Activated CD8-positive, alpha-beta memory T cell treated with anti-CD3 and anti-CD28 coated beads, Interleukin-2, amount 50 U/mL, for 24 hours (primary cell): ENCODE measurements around the gene METTL22.

ENCODE experiments used
- DNase-seq: peaks from one replicate; pipeline ENCODE4 v3.0.0-alpha.2; 2020; ENCODE audit errors: extremely low read depth

The METTL22 gene

DNA sequence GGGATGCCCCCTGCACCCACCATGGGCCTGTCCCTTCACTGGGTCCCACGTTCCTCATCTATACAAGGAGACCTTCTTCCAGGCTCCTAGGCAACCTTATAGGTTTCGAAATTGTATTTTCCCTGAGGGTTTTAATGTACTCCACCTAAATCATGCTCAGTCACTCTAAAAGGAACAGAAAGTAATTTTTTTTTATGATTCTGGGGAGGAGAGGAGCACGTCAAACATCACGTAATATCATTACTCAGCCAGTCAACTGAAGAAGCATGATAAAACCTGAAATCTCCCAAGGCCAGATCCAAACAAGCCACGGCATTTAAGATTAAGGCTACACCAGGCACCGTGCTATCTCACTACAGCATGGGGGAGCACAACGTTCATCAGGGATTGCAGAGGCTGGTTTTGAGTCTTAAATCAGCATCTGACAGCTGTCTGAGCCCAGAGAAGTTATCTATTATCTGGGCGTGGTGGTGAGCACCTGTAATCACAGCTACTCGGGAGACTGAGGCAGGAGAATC lies 27.3 kb upstream of the METTL22 start:
- no peak for DNase-seq

DNA sequence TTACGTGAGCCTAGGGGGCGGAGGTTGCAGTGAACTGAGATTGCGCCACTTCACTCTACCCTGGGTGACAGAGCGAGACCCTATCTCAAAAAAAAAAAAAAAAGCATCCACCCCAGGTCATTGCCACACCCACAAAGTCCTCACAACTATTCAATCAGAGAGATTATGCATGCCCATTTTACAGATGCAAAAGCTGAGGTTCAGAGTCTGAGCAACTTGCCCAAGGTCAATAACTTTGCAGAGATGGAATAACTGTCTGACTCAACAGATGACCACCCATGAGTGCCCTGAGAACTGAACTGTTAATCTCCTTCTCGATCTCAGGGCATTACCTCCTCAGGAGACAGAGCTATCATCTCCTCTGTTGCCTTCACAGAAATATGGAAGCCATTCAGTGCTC lies 25.7 kb upstream of the METTL22 start:
- no peak for DNase-seq

GRCh38 chr16:8596581-8596980 lies 24.9 kb upstream of the METTL22 start:
- DNase-seq, result no peak

GRCh38 chr16:8600144-8600775 lies 21.2 kb upstream of the METTL22 start:
- no peak for DNase-seq

DNA sequence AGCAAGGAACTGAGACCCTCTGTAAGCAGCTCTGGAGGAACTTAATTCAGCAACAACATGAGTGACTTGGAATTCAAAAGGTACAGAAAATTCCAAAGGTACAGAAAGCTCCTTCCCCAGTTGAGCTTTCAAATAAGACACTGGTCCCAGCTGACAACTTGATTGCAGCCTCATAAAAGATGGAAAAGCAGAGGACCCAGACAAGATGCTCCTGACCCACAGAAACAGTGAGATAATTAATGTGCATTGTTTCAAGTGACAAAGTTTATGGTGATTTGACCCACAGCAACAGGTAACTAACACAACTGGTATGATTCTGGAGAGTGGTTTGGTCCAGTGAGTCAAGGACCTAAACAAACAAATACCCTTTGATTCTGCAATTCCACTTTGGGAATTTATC lies 15.9 kb upstream of the METTL22 start:
- no peak for DNase-seq

GRCh38 chr16:8607214-8607613 lies 14.3 kb upstream of the METTL22 start:
- DNase-seq, result no peak

GRCh38 chr16:8611122-8611521 lies 10.4 kb upstream of the METTL22 start:
- no peak for DNase-seq

- no peak for DNase-seq
Observed at GRCh38 chr16:8611886-8612600, 9.5 kb upstream of the METTL22 start.

DNA sequence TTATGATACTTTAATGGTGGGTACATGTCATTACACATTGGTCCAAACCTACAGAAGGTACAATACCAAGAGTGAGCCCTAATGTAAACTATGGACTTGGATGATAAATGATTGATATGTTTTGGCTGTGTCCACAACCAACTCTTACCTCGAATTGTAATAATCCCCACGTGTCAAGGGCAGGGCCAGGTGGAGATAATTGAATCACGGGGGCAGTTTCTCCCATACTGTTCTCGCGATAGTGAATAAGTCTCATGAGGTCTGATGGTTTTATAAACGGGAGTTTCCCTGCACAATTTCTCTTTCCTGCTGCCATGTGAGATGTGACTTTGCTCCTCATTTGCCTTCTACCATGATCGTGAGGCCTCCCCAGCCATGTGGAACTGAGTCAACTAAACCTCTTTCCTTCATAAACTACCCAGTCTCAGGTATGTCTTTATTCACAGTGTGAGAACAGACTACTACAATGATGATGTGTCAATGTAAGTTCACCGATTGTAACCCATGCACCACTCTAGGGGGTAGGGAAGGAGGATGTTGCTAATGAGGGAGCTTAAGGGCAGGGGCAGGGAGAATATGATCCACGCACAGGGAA lies 7.0 kb upstream of the METTL22 start:
- DNase-seq, result no peak

DNA sequence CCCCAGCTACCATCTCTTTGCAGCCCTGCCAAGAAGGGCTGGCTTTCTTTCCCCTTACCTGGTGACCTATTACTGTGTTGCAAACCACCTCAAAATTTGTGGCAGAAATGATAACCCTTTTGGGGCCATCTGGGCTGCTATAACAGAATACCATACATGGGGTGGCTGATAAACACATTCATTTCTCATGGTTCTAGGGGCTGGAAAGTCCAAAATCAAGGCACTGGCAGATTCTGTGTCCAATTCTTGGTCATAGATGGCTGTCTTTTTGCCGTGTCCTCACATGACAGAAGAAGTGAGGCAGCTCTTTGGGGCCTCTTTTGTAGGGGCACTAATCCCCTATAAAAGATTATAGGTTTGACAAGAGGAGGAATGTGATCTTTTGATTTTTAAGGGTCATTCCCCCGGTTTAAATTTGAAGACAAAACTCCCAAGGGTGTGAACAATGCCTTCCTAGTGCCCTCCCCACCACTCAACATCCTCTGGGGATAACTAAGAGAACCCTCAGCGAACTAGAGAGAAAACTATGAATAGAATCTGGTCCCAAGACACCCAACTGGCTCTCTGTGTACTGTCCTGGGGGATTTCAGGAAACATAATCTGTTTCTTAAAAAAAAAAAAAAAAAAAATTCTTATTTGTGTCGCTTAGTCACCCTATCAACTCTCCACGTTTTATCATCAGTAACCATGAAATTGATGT lies 1.7 kb upstream of the METTL22 start:
- no peak for DNase-seq

DNA sequence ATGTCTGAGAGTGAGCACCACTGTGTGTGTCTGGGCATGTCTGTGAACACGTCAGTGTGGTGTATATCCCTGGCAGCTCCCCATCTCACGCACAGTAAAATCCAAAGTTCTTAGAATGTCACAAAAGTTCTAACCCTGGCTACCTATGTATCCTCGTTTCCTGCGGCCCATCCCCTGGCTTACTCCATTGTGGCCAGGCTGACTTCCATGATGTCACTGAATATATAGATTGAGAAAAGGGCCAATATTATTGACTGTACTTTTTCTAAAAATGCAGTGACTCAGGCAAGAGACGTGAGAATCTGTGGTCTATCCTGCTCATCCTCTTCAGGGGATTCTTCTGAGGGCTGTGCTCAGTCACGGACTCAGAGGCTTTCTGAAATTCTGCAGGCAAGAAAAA lies 963 bp upstream of the METTL22 start:
- no peak for DNase-seq

DNA sequence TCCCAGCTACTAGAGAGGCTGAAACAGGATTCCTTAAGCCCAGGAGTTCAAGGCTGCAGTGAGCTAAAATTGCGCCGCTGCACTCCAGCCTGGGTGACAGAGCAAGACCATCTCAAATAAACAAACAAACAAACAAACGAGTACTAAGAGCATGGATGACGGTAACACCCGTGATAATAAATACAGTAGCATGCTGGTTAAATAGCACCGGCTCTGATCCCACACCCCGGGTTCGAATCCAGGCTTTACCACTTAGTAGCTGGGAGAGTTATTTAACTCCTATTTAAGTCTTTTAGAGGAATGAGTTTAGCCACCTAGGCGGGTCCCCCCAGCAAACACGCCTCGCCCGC lies 301 bp upstream of the METTL22 start:
- DNase-seq, result no peak

GRCh38 chr16:8622315-8622656 lies 788 bp downstream of the METTL22 start:
- DNase-seq, result no peak

DNA sequence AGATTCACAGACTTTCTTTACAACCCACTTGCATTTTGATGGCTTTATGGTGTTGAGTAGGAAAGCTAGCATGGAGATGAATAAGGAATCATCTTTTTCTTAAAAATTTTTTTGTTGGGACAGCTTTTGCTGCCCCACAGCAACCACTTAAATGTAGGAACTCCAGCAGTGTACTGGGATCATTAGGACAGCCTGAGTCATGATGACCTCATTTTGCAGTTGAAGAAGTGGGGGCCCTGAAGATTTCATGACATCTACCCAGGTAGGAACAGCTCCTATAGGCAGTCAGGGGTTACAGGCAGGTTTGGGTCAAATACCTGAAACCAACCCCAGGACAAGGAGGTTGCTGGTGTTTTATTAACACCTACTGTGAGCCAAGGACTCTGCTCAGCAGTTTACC lies 2.1 kb downstream of the METTL22 start:
- no peak for DNase-seq

- DNase-seq, result no peak
Observed at GRCh38 chr16:8625491-8626087, 4.1 kb downstream of the METTL22 start.

DNA sequence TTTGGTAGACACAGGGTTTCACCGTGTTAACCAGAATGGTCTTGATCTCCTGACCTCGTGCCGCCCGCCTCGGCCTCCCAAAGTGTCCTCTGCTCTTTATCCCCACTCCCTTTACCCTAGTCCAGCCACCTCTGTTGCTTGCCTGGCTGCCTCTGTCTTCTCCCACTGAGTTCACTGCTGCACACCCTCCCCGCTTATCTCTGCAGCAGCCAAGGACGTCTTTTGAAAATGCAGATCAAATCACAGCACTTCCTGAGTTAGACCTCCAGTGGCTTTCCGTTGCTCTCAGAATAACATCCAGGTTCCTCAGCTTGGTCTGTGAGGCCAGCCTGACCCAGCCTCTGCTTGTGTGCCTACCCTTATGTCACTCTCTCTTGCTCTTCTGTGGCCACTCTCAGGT lies 5.4 kb downstream of the METTL22 start:
- DNase-seq, result no peak

- DNase-seq, result no peak
Observed at GRCh38 chr16:8627456-8627855, 6.0 kb downstream of the METTL22 start.

DNA sequence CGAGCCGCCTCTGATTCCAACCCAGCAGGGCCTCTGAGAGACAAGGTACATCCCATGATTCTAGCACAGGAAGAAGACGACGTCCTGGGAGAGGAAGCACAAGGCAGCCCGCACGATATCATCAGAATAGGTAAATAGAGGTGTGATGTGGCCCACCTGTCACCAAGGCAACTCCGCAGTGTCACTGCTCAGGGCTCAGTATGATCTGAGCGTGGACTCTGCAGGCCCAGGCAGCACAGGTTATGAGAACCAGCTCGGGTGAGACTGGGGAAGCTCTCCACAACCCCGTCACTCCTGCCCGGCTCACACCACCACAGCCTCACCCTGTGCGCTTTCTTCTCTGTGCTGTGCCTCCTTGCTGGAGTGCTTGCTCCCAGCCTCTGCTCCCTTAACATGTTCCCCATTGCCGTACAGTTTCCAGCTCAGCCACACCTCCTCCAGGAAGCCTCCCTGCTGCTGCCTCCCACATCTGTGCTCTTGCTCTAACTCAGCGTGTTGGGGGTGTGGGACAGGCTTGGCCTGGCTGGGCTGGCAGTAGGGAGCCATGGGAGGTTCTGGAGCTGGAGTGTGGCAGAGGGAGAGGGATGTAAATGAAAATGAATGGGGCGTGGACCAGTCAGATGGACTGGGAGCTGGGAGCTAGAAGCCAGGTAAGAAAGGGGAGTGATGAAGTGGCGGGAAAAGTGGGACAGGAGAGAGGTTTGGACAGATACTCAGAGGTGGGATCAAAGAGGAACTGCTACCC lies 7.7 kb downstream of the METTL22 start:
- no peak for DNase-seq

- no peak for DNase-seq
Observed at GRCh38 chr16:8630255-8630953, 8.9 kb downstream of the METTL22 start.

DNA sequence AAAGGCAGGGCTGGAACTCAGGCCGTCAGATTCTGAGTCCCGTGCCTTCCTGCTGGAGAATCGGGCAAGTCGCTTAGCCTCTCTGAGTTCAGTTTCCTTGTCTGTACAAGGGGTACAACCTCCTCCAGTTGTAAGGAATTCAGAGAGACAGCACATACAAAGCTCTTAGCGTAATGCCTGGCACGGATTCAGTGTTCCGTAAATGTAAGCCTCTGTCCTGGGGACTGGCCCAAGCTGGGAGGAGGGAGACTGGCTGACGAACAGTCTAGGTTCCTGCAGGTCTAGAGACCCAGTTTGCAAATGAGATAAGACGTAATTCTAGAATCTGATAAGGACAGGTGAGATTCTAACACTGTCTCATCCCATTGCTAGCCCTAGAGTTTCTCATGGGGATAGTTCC lies 9.9 kb downstream of the METTL22 start:
- no peak for DNase-seq
